HG02610 (cell line): ENCODE data around the gene INTS2.
A peak's percentile ranks its signal among the peaks of the same experiment; 100 is the strongest.
"Not testable (repeated sequence)": the region's sequence is repeated elsewhere in the genome, so short reads cannot be mapped to it uniquely, and the experiment has no call there.

Experiments used
- ATAC-seq: cut with Tn5 transposase; IDR thresholded peaks from one replicate; pipeline ENCODE4 v1.9.1; 2021; ENCODE audit warnings: mild to moderate bottlenecking, moderate library complexity; ENCODE audit not compliant: unreplicated experiment

Gene INTS2, protein sequence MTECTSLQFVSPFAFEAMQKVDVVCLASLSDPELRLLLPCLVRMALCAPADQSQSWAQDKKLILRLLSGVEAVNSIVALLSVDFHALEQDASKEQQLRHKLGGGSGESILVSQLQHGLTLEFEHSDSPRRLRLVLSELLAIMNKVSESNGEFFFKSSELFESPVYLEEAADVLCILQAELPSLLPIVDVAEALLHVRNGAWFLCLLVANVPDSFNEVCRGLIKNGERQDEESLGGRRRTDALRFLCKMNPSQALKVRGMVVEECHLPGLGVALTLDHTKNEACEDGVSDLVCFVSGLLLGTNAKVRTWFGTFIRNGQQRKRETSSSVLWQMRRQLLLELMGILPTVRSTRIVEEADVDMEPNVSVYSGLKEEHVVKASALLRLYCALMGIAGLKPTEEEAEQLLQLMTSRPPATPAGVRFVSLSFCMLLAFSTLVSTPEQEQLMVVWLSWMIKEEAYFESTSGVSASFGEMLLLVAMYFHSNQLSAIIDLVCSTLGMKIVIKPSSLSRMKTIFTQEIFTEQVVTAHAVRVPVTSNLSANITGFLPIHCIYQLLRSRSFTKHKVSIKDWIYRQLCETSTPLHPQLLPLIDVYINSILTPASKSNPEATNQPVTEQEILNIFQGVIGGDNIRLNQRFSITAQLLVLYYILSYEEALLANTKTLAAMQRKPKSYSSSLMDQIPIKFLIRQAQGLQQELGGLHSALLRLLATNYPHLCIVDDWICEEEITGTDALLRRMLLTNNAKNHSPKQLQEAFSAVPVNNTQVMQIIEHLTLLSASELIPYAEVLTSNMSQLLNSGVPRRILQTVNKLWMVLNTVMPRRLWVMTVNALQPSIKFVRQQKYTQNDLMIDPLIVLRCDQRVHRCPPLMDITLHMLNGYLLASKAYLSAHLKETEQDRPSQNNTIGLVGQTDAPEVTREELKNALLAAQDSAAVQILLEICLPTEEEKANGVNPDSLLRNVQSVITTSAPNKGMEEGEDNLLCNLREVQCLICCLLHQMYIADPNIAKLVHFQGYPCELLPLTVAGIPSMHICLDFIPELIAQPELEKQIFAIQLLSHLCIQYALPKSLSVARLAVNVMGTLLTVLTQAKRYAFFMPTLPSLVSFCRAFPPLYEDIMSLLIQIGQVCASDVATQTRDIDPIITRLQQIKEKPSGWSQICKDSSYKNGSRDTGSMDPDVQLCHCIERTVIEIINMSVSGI

DNA sequence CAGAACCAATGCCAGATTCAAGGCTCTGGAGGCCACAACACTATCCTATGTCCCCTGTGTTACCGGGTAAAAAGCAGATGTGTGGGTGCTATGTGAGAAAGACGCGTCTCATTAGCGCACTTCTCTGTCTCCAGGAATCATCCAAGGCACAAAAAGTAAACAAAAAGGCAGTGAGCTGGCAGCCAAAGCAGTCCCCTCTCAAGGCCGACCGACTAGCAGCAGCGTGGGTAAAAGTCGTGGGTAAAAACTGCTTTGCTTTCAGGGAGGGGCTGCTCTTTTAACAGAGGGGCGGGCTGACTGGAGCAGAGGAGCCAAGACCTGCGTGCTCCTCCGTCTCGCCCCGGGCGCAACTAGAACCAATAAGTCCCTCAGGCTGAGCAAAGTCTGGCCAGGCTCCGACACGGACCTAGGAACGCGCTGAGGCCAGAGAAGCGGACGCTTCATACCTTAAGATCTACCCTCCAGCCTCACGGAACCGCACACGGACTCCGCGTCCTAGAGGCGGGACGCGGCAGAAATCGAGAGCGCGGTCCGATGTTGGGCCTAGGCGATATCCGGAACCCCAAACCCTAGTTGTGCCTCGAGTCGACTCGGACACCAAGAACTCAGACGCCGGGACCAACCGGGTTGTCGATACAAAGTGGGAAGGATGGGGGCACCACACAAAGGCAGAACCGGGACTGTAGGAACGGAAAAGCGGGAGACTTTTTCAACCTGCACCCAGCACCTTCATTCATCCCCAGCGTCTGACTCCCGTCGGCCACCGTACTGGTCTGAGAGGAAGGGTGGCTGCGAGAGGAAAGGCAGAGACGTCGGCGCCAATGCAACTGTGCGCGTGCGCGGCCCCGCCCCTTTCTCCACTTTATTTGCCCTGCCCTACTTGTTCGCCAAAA is at the start of gene INTS2:
Gene INTS2 (minus strand): TSS at position 775 of the 893 bp plus-strand sequence. CDS start 1,338 bp downstream, outside the sequence.
- ATAC-seq = peak; percentile 79

DNA sequence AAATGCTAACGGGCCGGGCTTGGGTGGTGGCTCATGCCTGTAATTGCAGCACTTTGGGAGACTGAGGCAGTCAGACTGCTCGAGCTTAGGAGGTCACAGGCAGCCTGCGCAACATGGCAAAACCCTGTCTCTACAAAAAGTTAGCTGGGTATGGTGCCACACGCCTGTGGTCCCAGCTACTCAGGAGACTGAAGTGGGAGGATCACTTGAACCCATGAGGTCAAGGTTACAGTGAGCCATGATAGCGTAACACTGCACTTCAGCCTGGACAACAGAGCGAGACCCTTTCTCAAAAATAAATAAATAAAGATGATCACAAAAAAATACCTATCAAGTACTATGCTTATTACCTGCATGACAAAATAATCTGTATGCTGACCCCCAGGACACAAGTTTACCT is 46.3 kb upstream of the INTS2 start:
- ATAC-seq = no peak

DNA sequence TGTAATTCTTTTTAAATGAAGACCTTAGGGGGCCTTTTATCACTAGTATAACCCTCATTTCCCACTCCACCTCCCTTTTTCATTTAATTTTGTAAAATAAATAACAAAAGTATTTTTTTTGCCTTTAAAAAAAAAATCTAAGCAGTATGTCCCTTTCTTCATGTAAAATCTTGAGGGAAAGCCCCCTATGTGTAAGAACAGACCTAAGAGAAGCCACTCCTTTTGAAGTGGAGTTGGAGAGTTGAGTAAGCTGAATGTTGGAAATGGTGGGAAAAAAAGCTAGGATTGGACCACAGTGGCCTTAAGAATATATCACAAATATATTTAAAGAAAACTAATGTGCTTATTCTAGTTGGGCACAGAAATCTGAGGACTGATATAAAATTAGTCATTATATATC is 44.5 kb upstream of the INTS2 start:
- no peak for ATAC-seq

- no peak for ATAC-seq
Measured at GRCh38 chr17:61970030-61970429, 42.2 kb upstream of the INTS2 start.

GRCh38 chr17:61968757-61969156 is 41.0 kb upstream of the INTS2 start:
- ATAC-seq = no peak

DNA sequence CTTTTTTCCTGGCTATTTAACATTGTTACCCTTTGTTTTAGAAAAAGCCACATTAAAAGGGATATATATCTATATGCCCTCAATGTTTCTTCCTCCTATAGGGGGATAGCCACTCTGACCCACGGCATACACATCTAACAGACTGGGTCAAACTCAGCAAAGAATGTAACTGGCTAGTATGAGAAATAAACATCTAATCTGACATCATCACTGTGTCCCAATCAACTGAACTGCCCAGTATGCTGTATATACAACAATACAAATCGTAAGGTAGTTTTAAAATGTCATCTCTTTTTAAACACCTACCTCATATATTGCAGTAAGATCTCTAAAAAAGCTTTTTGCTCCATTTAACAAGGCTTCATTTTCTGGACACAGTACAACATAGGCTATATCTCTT is 39.9 kb upstream of the INTS2 start:
- ATAC-seq = no peak

DNA sequence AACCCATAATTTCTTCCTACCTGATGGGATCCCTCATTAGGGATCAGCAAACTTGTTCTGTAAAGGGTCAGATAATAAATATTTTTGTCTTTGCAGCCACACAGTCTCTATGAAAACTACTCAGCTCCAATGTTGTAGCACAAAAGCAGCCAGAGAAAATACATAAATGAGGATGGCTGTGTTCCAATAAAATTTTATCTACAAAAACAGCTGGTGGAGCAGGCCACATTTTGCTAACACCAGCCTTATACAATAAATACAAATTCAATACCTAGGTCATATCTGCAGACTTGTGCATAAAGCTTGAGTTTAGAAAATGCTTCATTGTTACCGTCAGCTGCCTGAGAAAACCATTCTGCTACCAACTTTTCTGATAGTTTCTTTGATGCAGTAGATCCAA is 38.4 kb upstream of the INTS2 start:
- ATAC-seq = no peak

- ATAC-seq = no peak
Measured at GRCh38 chr17:61955619-61956018, 27.8 kb upstream of the INTS2 start.

GRCh38 chr17:61947367-61948078 is 19.7 kb upstream of the INTS2 start:
- ATAC-seq = no peak

GRCh38 chr17:61946359-61946758 is 18.6 kb upstream of the INTS2 start:
- ATAC-seq = no peak

GRCh38 chr17:61943117-61943516 is 15.3 kb upstream of the INTS2 start:
- ATAC-seq = no peak

DNA sequence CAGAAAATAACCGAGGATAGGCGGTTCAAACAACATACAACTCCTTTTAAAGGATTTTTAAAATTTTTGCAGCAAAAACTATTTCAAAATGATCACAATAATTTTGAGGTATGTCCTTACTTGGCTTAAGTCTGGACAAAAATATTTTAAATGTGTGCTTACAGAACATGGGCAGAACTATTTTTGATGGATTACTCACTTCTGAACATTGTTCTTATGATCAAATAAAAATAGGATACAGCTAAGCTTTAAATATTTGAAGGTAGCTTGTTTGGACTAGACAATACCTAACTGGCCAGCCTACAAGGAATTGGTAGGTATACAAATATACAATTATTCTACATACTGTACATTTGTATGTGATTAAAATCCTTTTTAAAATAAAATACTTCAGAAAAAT is 14.3 kb upstream of the INTS2 start:
- no peak for ATAC-seq

DNA sequence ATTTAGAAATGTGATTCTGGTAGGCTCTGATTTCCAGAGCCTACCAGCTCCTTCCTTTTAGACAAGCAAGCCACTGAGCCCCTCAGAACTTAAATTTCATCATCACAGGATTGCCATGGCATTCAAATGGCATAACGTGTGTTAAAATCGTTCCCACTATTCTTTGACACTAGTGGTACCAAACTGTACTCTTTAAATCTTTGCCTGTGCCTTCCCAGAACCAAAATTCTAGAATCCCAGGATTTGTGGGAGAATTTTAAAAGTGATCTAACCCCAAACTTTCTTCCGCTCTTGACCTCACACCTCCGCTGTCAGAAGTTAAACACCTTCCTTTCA is 287 bp upstream of the INTS2 start:
- ATAC-seq = peak; percentile 3

DNA sequence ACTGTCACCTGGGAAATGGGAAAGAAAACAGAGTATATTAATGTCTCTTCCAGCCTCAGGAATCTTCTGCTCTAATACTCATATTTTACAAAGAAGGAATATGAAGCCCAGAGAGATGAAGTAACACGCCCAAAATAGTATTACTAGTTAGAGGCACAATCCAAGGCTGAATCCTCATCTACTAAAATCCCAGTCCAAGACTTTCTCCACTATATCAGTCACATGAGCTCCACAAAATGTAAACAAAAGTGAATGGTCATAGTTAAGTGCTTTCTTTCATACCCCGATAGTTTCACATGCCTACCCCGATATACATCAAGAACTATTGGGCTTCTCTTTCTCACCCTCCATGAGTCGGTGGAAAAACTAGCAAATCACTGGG is 965 bp downstream of the INTS2 start:
- ATAC-seq = no peak

- ATAC-seq = not testable (repeated sequence)
Measured at GRCh38 chr17:61915162-61915561, 12.6 kb downstream of the INTS2 start.

- ATAC-seq = no peak
Measured at GRCh38 chr17:61908292-61909037, 19.3 kb downstream of the INTS2 start.

- ATAC-seq = no peak
Measured at GRCh38 chr17:61907361-61907760, 20.4 kb downstream of the INTS2 start.

GRCh38 chr17:61904094-61904710 is 23.6 kb downstream of the INTS2 start:
- ATAC-seq = peak; percentile 71

DNA sequence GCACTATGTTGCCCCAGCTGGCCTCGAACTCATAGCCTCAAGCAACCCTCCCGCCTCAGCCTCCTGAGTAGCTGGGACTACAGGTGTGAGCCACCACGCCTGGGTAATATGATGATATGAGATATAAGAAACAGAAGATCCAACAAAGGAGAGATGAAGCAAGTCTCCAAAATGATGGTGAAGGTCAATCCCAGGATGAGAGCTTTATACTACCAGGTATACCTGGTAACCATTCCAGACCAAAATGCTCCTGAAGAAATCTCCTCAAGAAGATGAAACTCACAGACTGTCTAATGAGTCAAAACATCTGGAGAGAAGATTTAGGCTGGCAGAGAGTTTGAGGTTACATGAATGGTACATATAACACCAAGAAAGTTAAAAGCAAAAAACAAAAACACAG is 24.5 kb downstream of the INTS2 start:
- ATAC-seq = no peak
